Adrenal gland (tissue), 12 donors: Measurements from ENCODE around the gene XAGE2. TPM values are rescaled to one million over a fixed set of nuclear protein-coding genes. Genes with fewer than 3 reads are reported as not detected.

Experiments used
- DNase-seq, 7 donors: peaks; one replicate each; pipeline ENCODE4 v3.0.0-alpha.2; 2019 to 2020
- H3K27ac ChIP-seq, 5 donors: fragments of 200-600 bp; sonication (generic) in 4 of 5; 1 replicate in 3 of 5; 2 replicates in 2 of 5; pipeline versions ENCODE4 v1.5.1 to v1.8.0; 2016 to 2020; ENCODE audit warnings: mild to moderate bottlenecking in 1 of 5
- H3K27me3 ChIP-seq: fragments of 200-600 bp; 2 replicates; pipeline ENCODE4 v1.8.0; 2021
- H3K36me3 ChIP-seq, 2 donors: fragments of 200-600 bp; replicated peaks in 1 of 2; 1 replicate in 1 of 2; 2 replicates in 1 of 2; pipeline versions ENCODE4 v1.5.1 to v1.8.0; 2018 to 2022
- H3K4me1 ChIP-seq, 2 donors: fragments of 200-600 bp; replicated peaks in 1 of 2; 1 replicate in 1 of 2; 2 replicates in 1 of 2; pipeline versions ENCODE4 v1.5.1 to v1.8.0; 2018 to 2021
- H3K4me3 ChIP-seq, 4 donors: fragments of 200-600 bp; sonication (generic) in 3 of 4; one replicate each; pipeline ENCODE4 v1.5.1; 2016 to 2018
- H3K9me3 ChIP-seq, 3 donors: fragments of 200-600 bp; sonication (generic) in 1 of 3; replicated peaks in 1 of 3; 1 replicate in 2 of 3; 2 replicates in 1 of 3; pipeline versions ENCODE4 v1.5.1 to v1.8.0; 2016 to 2021
- CTCF ChIP-seq, 6 experiments: fragments of 450-650 bp in 4 of 6; fragments of 200-600 bp in 2 of 6; sonication (generic) in 1 of 6; IDR thresholded peaks; 1 replicate in 5 of 6; 2 replicates in 1 of 6; pipeline versions ENCODE4 v1.5.1 to v1.8.0; 2016 to 2021; ENCODE audit warnings: antibody characterized with exemption in 6 of 6, mild to moderate bottlenecking in 2 of 6, moderate library complexity in 1 of 6
- POLR2A ChIP-seq, 2 donors: fragments of 450-650 bp; IDR thresholded peaks; one replicate each; pipeline ENCODE4 v1.6.1; 2017; ENCODE audit warnings: antibody characterized with exemption in 2 of 2, mild to moderate bottlenecking in 2 of 2, moderate library complexity in 1 of 2
- WGBS, 4 donors: extraction: QIAGEN DNeasy Blood & Tissue Kit in 2 of 4; methylation state at CpG; one replicate each; pipeline versions ENCODE4 v1.1.5 to v1.1.7; 2013 to 2017; 5-methylcytosine and 5-hydroxymethylcytosine counted together
- intact Hi-C, 2 donors: fragments of 100-400 bp; cut with DNase I; formaldehyde crosslinking; loops; one replicate each; pipeline versions ENCODE4 v1.14.1 to v1.15.0; 2022 to 2023
- polyA plus RNA-seq, 3 donors: library from polyadenylated mRNA; stranded (reverse); fragments of 200-250 nt in 2 of 3; fragments of 350-450 nt in 1 of 3; fragmentation: Illumina TruSeq in 1 of 3; extraction: RNeasy Lipid Tissue Mini Kit (QIAGEN cat#74804) in 1 of 3; gene quantifications; one replicate each; pipeline ENCODE4 v1.2.3, GENCODE V29; 2013 to 2014
- total RNA-seq, 9 donors: library from RNA; depleted of rRNA in 4 of 9; stranded (reverse); fragments of >200 nt in 4 of 9; fragments of 120-200 nt in 1 of 9; fragmentation: NEBNext Ultra II Directional in 1 of 9; extraction: Animal tissue kit (Norgen Biotek cat#: 25700) in 1 of 9; gene quantifications; one replicate each; pipeline versions ENCODE4 v1.1.0 to v1.2.4, GENCODE V29; 2013 to 2023
- donor health status: healthy with polysubstance abuse.
- donor health status: Bipolar disorder and iron deficiency.
- donor health status: DM: yes; HTN: yes; CAD: no.
- donor health status: DM: no; HTN: no; CAD: no.
- donor health status: DM: no; HTN: no; CAD: no.
- donor health status: DM: yes; HTN: yes; CAD: no.

The XAGE2 gene
- total and polyA plus RNA-seq, 12 donors = not detected

- H3K9me3 ChIP-seq = no peaks in the 10 kb centered on the region
- intact Hi-C loops = no loop called here
- no peaks in the 10 kb centered on the region for H3K36me3 ChIP-seq
- H3K4me1 ChIP-seq = no peaks in the 10 kb centered on the region
- 53 to 73% (median 64%) methylated on average over 2 of the region's 2 CpGs for WGBS, 4 donors
- H3K4me3 ChIP-seq = no peak overlapping the region
- H3K27ac ChIP-seq = no peak overlapping the region
- no peak for DNase-seq
- H3K27me3 ChIP-seq = peaks cover 39% of the 10 kb centered on the region
- no peak for TF ChIP-seq CTCF (IDR thresholded peaks at IDR 0.05)
- no peak for TF ChIP-seq POLR2A (IDR thresholded peaks at IDR 0.05)
Measured at GRCh38 chrX:52378870-52379269, 10.0 kb downstream of the XAGE2 start.

GRCh38 chrX:52380993-52381392 is 12.2 kb downstream of the XAGE2 start:
- Histone ChIP-seq H3K4me3 (no peak overlapping the region), H3K27ac (no peak overlapping the region), H3K36me3 (no peaks in the 10 kb centered on the region), H3K4me1 (no peaks in the 10 kb centered on the region), H3K27me3 (peaks cover 21% of the 10 kb centered on the region), H3K9me3 (no peaks in the 10 kb centered on the region)
- WGBS, 4 donors = 81 to 100% (median 90%) methylated on average over 2 to 7 of the region's 7 CpGs
- no peak for TF ChIP-seq CTCF (IDR thresholded peaks at IDR 0.05)
- no peak for TF ChIP-seq POLR2A (IDR thresholded peaks at IDR 0.05)
- no peak for DNase-seq
- intact Hi-C loops = no loop called here

- no peaks in the 10 kb centered on the region for H3K36me3 ChIP-seq
- no peaks in the 10 kb centered on the region for H3K9me3 ChIP-seq
- TF ChIP-seq POLR2A (IDR thresholded peaks at IDR 0.05) = no peak
- no peak for TF ChIP-seq CTCF (IDR thresholded peaks at IDR 0.05)
- H3K27me3 ChIP-seq = peaks cover 21% of the 10 kb centered on the region
- intact Hi-C loops = no loop called here
- no peaks in the 10 kb centered on the region for H3K4me1 ChIP-seq
- H3K4me3 ChIP-seq = no peak overlapping the region
- H3K27ac ChIP-seq = no peak overlapping the region
- 69 to 83% (median 79%) methylated on average over 3 to 8 of the region's 8 CpGs for WGBS, 4 donors
- no peak for DNase-seq
Measured at GRCh38 chrX:52410439-52411394, 41.9 kb downstream of the XAGE2 start.

- Histone ChIP-seq H3K4me3 (no peak overlapping the region), H3K36me3 (no peaks in the 10 kb centered on the region), H3K9me3 (no peaks in the 10 kb centered on the region), H3K4me1 (no peaks in the 10 kb centered on the region), H3K27ac (no peak overlapping the region), H3K27me3 (peaks cover 36% of the 10 kb centered on the region)
- no peak for TF ChIP-seq POLR2A (IDR thresholded peaks at IDR 0.05)
- no peak for TF ChIP-seq CTCF (IDR thresholded peaks at IDR 0.05)
- intact Hi-C loops = no loop called here
- no peak for DNase-seq
Measured at GRCh38 chrX:52415304-52415703, 46.5 kb downstream of the XAGE2 start.
